ENCODE data around the gene PITX2.

- TF ChIP-seq BCLAF1 (IDR thresholded peaks at IDR 0.05): no peak
- TF ChIP-seq CTCF (CRISPR knock-in tag; IDR thresholded peaks at IDR 0.05): no peak
These were observed 6.4 kb downstream of the PITX2 start for GRCh38 chr4:110616238-110617074.
